Activated T-cell treated with anti-CD3 and anti-CD28 coated beads, Interleukin-2, amount 50 U/mL, for 4 hours (primary cell): Measurements from ENCODE around the gene PAX7. TPM values are rescaled to one million over a fixed set of nuclear protein-coding genes. Genes with fewer than 3 reads are reported as not detected.
"Not testable (repeated sequence)": the region's sequence is repeated elsewhere in the genome, so short reads cannot be mapped to it uniquely, and the experiment has no call there.

Experiments used
- ATAC-seq, 2 donors: fragments of 200-7000 bp; cut with Tn5 transposase; one replicate each; pipeline ENCODE4 v1.10.0; 2021
- DNase-seq: peaks from one replicate; pipeline ENCODE4 v3.0.0-alpha.2; 2020
- H3K27me3 Mint-ChIP-seq: one replicate; pipeline ENCODE4 v1.8.0; 2021; ENCODE audit warnings: low read depth, mixed read lengths
- H3K36me3 Mint-ChIP-seq: one replicate; pipeline ENCODE4 v1.8.0; 2022; ENCODE audit warnings: mixed read lengths; ENCODE audit not compliant: insufficient read depth
- H3K4me1 Mint-ChIP-seq: one replicate; pipeline ENCODE4 v1.8.0; 2021; ENCODE audit warnings: low read depth, mixed read lengths
- H3K4me3 Mint-ChIP-seq: one replicate; pipeline ENCODE4 v1.8.0; 2021; ENCODE audit warnings: mild to moderate bottlenecking, moderate library complexity, mixed read lengths
- H3K9me3 Mint-ChIP-seq: one replicate; pipeline ENCODE4 v1.8.0; 2021; ENCODE audit warnings: mixed read lengths
- total RNA-seq, 3 donors: library from RNA; stranded (reverse); gene quantifications; one replicate each; pipeline ENCODE4 v1.2.1, GENCODE V29; 2021

The PAX7 gene
- total RNA-seq, 3 donors from 2014 or later = not detected

DNA sequence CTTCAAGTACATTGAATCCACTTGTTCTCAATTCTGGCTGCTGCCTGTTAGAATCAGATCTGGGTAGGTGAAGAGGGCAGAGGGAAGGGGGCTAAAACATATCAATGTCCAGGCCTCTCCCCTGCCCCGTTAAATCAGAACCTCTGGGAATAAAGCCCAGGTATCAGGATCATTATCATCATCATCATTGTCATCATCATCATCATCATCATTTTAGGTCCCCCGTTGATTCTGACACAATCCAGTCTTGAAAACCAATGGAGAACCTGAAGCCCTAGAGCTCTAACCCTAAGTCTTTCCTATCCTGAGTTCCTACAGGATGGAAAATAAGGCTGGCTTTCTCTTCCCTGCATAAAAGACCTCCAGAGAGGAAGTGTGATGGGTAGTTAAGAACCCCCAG is 135.7 kb downstream of the PAX7 start:
- Mint-ChIP-seq H3K36me3 (no peaks in the 10 kb centered on the region), H3K9me3 (no peaks in the 10 kb centered on the region), H3K4me1 (no peaks in the 10 kb centered on the region), H3K27me3 (peaks cover 31% of the 10 kb centered on the region), H3K4me3 (no peak overlapping the region)
- no peak for DNase-seq
- no peak for ATAC-seq

DNA sequence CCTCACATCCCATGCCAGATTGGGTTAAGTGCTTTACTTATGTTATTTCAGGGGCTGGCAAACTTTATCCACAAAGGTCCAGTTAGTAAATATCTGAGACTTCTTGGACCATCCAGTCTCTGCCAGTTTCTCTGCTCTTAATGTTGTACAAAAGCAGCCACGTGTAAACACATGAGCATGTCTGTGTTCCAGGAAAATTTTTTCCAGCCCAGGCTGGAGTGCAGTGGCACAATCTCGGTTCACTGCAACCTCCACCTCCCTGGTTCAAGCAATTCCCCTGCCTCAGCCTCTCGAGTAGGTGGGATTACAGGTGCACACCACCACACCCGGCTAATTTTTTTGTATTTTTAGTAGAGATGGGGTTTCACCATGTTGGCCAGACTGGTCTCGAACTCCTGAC is 136.9 kb downstream of the PAX7 start:
- H3K4me1 Mint-ChIP-seq, H3K4me3 Mint-ChIP-seq, DNase-seq, H3K36me3 Mint-ChIP-seq, ATAC-seq, H3K9me3 Mint-ChIP-seq: not testable (repeated sequence)
- H3K27me3 Mint-ChIP-seq = peaks cover 26% of the 10 kb centered on the region

GRCh38 chr1:18768086-18768485 is 137.4 kb downstream of the PAX7 start:
- no peak for DNase-seq
- Mint-ChIP-seq H3K9me3 (no peaks in the 10 kb centered on the region), H3K4me3 (no peak overlapping the region), H3K27me3 (peaks cover 26% of the 10 kb centered on the region), H3K36me3 (no peaks in the 10 kb centered on the region), H3K4me1 (no peaks in the 10 kb centered on the region)
- ATAC-seq = no peak

DNA sequence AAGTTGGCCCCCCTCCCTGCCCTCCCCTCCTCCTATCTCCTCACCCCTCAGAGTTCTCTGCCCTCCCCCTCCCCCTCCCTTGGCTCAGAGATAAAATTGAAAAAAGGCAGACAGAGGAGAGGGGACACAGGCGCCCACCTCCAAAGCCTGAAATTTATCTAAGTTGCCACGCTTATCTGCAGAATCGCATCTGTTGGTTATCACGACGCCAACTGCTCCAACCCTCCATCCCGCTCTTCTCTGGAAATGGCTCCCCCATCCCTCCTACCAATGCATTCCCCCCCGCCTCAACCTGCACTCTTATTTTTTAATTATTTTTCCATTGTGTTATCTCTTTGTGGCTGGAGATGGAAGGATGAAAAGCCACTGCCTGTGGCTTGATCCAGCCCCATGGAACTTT is 138.5 kb downstream of the PAX7 start:
- Mint-ChIP-seq H3K9me3 (no peaks in the 10 kb centered on the region), H3K4me3 (no peak overlapping the region), H3K4me1 (no peaks in the 10 kb centered on the region), H3K36me3 (no peaks in the 10 kb centered on the region), H3K27me3 (peaks cover 29% of the 10 kb centered on the region)
- DNase-seq (no peak), ATAC-seq (no peak)

GRCh38 chr1:18770799-18771198 is 140.2 kb downstream of the PAX7 start:
- H3K9me3 Mint-ChIP-seq = no peaks in the 10 kb centered on the region
- ATAC-seq (no peak), DNase-seq (no peak)
- no peaks in the 10 kb centered on the region for H3K36me3 Mint-ChIP-seq
- peaks cover 32% of the 10 kb centered on the region for H3K27me3 Mint-ChIP-seq
- H3K4me1 Mint-ChIP-seq = no peaks in the 10 kb centered on the region
- H3K4me3 Mint-ChIP-seq = no peak overlapping the region

- Mint-ChIP-seq H3K27me3 (peaks cover 42% of the 10 kb centered on the region), H3K4me3 (no peak overlapping the region), H3K9me3 (no peaks in the 10 kb centered on the region), H3K4me1 (no peaks in the 10 kb centered on the region), H3K36me3 (no peaks in the 10 kb centered on the region)
- ATAC-seq = no peak
- no peak for DNase-seq
Measured at GRCh38 chr1:18773753-18774152, 143.1 kb downstream of the PAX7 start.

DNA sequence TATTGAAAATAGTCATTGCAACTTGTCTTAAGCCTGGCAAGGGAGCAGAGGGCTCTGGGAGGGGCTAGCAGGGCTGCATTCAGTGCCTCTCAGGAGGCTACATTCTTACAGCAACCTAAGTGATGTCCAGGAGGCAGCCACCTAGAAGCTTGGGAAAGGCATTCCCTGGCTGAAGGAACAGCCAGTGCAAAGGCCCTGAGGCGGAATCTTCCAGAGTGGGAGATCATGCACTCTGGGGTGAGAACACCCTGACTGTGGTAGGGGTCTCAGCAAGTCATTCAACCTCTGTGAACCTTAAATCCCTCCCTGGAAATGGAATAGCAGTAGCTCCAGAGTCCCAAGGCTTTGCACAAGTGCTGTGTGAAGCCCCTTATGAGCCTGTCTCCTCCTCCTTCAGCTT is 144.7 kb downstream of the PAX7 start:
- no peaks in the 10 kb centered on the region for H3K9me3 Mint-ChIP-seq
- ATAC-seq = no peak
- H3K36me3 Mint-ChIP-seq = no peaks in the 10 kb centered on the region
- no peak overlapping the region for H3K4me3 Mint-ChIP-seq
- H3K4me1 Mint-ChIP-seq = no peaks in the 10 kb centered on the region
- no peak for DNase-seq
- peaks cover 52% of the 10 kb centered on the region for H3K27me3 Mint-ChIP-seq

DNA sequence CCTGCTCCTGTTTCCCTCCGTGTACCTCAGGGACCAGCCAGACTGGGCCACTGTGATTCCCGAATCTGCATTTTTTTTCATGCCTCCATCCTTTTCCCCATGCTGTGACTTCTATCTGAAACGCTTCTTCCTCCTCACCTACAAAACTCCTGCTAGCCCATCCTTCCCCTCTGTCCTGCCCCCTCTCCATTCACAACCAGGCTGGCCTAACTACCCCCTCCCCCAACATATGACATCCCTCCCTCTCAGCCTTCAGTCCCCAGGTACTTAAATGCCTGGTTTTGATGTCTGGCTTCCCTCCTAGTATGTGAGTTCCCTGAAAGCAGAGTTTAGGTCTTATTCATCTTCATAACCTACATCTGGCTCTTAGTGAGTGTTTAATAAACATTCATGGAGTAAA is 146.1 kb downstream of the PAX7 start:
- peaks cover 55% of the 10 kb centered on the region for H3K27me3 Mint-ChIP-seq

GRCh38 chr1:18778437-18778836 is 147.8 kb downstream of the PAX7 start:
- DNase-seq (no peak), ATAC-seq (no peak)
- Mint-ChIP-seq H3K4me1 (no peaks in the 10 kb centered on the region), H3K36me3 (no peaks in the 10 kb centered on the region), H3K27me3 (peaks cover 59% of the 10 kb centered on the region), H3K9me3 (no peaks in the 10 kb centered on the region), H3K4me3 (no peak overlapping the region)

More for the DNA sequence above, 146.1 kb downstream of the PAX7 start:
- H3K36me3 Mint-ChIP-seq = no peaks in the 10 kb centered on the region
- no peaks in the 10 kb centered on the region for H3K9me3 Mint-ChIP-seq
- no peaks in the 10 kb centered on the region for H3K4me1 Mint-ChIP-seq
- ATAC-seq (no peak), DNase-seq (no peak)
- no peak overlapping the region for H3K4me3 Mint-ChIP-seq

GRCh38 chr1:18781031-18781430 is 150.4 kb downstream of the PAX7 start:
- no peak overlapping the region for H3K4me3 Mint-ChIP-seq
- peaks cover 63% of the 10 kb centered on the region for H3K27me3 Mint-ChIP-seq
- no peak for DNase-seq
- no peaks in the 10 kb centered on the region for H3K9me3 Mint-ChIP-seq
- no peak for ATAC-seq
- H3K36me3 Mint-ChIP-seq = no peaks in the 10 kb centered on the region
- H3K4me1 Mint-ChIP-seq = no peaks in the 10 kb centered on the region

DNA sequence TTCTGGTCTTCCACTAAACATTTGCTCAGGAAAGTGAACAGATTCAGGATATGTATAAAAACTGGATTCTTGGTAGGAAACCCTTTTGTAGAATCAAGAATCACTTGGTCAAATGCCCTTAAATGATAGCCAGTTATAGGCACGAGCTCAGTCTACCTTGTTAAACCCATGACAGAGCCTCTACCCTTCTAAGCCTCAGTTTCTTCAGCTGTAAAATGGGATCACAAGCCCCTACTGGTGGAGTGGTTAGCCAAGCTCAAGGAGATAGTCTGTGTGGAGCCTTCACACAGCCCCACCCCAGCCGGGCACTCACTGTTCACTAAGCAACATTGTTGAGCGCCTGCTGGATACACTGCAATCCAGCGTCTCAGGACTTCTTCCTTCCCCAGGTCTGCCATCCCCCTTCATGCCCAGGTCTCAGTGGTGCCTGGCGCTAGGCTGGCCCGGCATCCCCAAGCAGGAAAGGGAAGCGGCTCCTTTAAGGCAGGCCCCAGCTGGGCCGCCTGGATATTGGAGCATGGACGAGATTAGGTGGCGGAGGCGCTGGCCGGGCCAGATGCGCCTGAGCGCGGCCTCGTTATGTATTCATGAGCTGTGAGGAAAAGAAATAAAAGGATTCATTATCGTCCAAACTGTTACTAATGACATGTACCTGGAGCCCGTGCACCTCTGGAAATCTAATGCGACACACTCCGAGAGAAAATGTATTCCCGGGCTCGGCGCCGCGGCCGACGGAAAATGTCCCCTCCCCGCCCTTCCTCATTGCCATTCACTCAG is 153.2 kb downstream of the PAX7 start:
- Mint-ChIP-seq H3K4me3 (no peak overlapping the region), H3K4me1 (no peaks in the 10 kb centered on the region), H3K36me3 (no peaks in the 10 kb centered on the region), H3K27me3 (peaks cover 47% of the 10 kb centered on the region), H3K9me3 (no peaks in the 10 kb centered on the region)
- DNase-seq (no peak), ATAC-seq (no peak)

DNA sequence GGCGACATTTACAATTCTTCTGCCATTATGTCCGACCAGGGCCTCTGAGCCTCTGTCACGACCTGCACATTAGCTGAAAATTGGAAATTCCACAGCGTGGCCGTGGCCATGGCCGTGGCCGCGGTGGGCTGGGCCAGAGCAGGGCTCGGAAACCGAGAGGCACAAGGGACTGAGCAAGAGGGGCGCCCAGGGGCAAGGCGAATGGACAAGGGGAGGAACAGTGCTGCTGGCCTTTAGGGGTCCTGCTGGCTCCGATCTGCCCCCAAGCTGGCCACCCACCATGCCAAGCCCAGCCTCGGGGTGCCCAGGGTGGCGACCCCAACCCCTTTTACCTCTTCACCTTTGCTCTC is 153.8 kb downstream of the PAX7 start:
- DNase-seq = no peak
- H3K36me3 Mint-ChIP-seq = no peaks in the 10 kb centered on the region
- no peaks in the 10 kb centered on the region for H3K4me1 Mint-ChIP-seq
- H3K4me3 Mint-ChIP-seq = no peak overlapping the region
- peaks cover 43% of the 10 kb centered on the region for H3K27me3 Mint-ChIP-seq
- H3K9me3 Mint-ChIP-seq = no peaks in the 10 kb centered on the region
- ATAC-seq = no peak

DNA sequence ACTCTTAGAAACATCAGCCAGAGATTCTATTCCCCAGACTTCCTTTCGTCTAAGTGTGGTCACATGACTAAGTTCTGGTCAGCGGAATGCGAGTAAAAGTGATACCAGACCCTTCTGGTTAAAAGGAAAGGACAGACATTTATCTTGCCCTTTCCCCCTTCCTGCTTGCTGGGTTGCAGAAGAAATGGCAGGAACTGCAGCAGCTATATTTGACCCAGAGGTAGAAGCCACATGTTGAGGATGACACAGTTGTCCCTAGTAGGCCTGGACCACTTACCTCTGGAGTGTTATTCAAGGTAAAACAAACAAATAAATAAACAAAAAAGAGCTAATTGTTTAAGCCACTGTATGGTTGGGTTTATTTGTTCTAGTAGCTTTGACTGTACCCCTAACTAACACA is 155.5 kb downstream of the PAX7 start:
- no peak overlapping the region for H3K4me3 Mint-ChIP-seq
- peaks cover 46% of the 10 kb centered on the region for H3K27me3 Mint-ChIP-seq
- no peaks in the 10 kb centered on the region for H3K9me3 Mint-ChIP-seq
- DNase-seq (no peak), ATAC-seq (no peak)
- no peaks in the 10 kb centered on the region for H3K4me1 Mint-ChIP-seq
- H3K36me3 Mint-ChIP-seq = no peaks in the 10 kb centered on the region

DNA sequence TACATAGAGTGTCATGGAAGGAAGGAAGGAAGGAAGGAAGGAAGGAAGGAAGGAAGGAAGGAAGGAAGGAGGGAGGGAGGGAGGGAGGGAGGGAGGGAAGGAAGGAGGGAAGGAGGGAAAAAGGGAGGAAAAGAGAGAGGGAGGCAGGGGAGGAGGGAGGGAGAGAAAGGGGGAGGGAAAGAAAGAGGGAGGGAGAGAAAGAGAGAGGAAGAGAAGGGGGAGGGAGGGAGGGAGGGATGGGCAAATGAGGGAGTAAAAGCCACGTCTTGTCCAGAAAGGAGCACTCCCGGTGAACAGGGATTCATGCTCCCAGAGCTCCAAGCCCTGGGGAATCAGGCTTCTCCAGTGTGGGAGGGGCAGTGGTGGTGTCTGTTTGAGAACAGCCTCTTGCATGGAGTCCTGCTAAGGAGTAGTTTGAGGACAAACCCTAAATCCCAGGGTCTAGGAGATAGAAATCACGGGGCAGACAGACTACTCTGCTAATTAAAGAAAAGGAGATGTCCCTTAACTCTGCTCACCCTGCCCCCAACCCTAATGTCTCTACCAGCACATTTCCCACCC is 157.3 kb downstream of the PAX7 start:
- Mint-ChIP-seq H3K27me3 (peaks cover 47% of the 10 kb centered on the region), H3K4me3 (no peak overlapping the region)
- no peak for ATAC-seq

DNA sequence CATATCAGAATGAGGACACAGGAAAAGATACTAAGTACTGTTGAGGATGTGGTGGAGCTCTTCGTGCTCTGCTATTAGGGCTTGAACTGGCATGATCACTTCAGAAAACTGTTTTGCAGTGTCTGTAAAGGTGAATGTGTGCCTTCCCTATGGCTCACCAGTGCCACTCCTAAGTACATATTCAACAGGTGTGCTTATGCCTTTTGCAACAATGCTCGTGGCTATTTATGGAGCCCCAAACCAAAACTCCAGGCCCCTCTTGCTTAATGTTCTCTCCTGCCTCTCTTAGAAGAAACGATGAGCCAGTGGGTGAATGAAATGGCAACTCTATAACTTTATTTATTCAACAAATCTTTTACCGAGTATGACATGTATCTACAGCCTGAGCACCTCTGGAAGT is 158.6 kb downstream of the PAX7 start:
- H3K4me3 Mint-ChIP-seq = no peak overlapping the region
- ATAC-seq = no peak
- no peak for DNase-seq
- H3K9me3 Mint-ChIP-seq = peaks cover 9% of the 10 kb centered on the region
- no peaks in the 10 kb centered on the region for H3K36me3 Mint-ChIP-seq
- peaks cover 47% of the 10 kb centered on the region for H3K27me3 Mint-ChIP-seq
- no peaks in the 10 kb centered on the region for H3K4me1 Mint-ChIP-seq

More for the DNA sequence above, 157.3 kb downstream of the PAX7 start:
- H3K4me1 Mint-ChIP-seq = no peaks in the 10 kb centered on the region
- no peak for DNase-seq
- peaks cover 9% of the 10 kb centered on the region for H3K9me3 Mint-ChIP-seq
- H3K36me3 Mint-ChIP-seq = no peaks in the 10 kb centered on the region
